Nephron progenitor cell (in vitro differentiated cells): ENCODE data around the gene C6orf62.
"Not testable (repeated sequence)": the region's sequence is repeated elsewhere in the genome, so short reads cannot be mapped to it uniquely, and the experiment has no call there.

Experiments
- DNase-seq: peaks from one replicate; pipeline ENCODE4 v3.0.0; 2021
- H3K27ac Mint-ChIP-seq: 2 replicates; pipeline ENCODE4 v1.8.0; 2021; ENCODE audit warnings: mild to moderate bottlenecking, moderate library complexity, mixed read lengths
- H3K27me3 Mint-ChIP-seq: 2 replicates; pipeline ENCODE4 v1.8.0; 2021; ENCODE audit warnings: mild to moderate bottlenecking, low read depth, mixed read lengths; ENCODE audit not compliant: poor library complexity
- H3K36me3 Mint-ChIP-seq: 2 replicates; pipeline ENCODE4 v1.8.0; 2021; ENCODE audit warnings: low read depth, mixed read lengths
- H3K4me1 Mint-ChIP-seq: 2 replicates; pipeline ENCODE4 v1.8.0; 2021; ENCODE audit warnings: mixed read lengths
- H3K4me3 Mint-ChIP-seq: 2 replicates; pipeline ENCODE4 v1.8.0; 2021; ENCODE audit warnings: mild to moderate bottlenecking, moderate library complexity, mixed read lengths
- H3K9me3 Mint-ChIP-seq: 2 replicates; pipeline ENCODE4 v1.8.0; 2021; ENCODE audit warnings: mild to moderate bottlenecking, moderate library complexity, mixed read lengths
- CTCF ChIP-seq: fragments of 200-600 bp; sonication (generic); IDR thresholded peaks from 2 replicates; pipeline ENCODE4 v1.5.0; 2021; ENCODE audit warnings: antibody characterized with exemption

The C6orf62 gene

GRCh38 chr6:24666641-24667377 lies 52.1 kb downstream of the C6orf62 start, which contains the start of the genes ACOT13 and TDP2:
TSS of gene ACOT13 (plus strand) at chr6:24667077. CDS start at chr6:24667264, 187 bp downstream.
TSS of gene TDP2 (minus strand) at chr6:24666899. CDS start at chr6:24666862, 37 bp downstream.
- peak; percentile 95 for DNase-seq
- Mint-ChIP-seq H3K27ac (peak within 1 kb of the TSS; percentile 98), H3K4me1 (peaks cover 52% of the 10 kb centered on the region), H3K9me3 (peaks cover 46% of the 10 kb centered on the region), H3K36me3 (peaks cover 74% of the 10 kb centered on the region), H3K27me3 (no peaks in the 10 kb centered on the region), H3K4me3 (peak within 1 kb of the TSS; percentile 96)
- peak; percentile 55 for TF ChIP-seq CTCF

- H3K27ac Mint-ChIP-seq: peak overlapping the region; percentile 98
- TF ChIP-seq CTCF: no peak
- H3K36me3 Mint-ChIP-seq: peaks cover 74% of the 10 kb centered on the region
- no peaks in the 10 kb centered on the region for H3K27me3 Mint-ChIP-seq
- peak overlapping the region; percentile 96 for H3K4me3 Mint-ChIP-seq
- DNase-seq: peak; percentile 58
- H3K4me1 Mint-ChIP-seq: peaks cover 55% of the 10 kb centered on the region
- H3K9me3 Mint-ChIP-seq: peaks cover 40% of the 10 kb centered on the region
Observed at GRCh38 chr6:24666097-24666640, 52.8 kb downstream of the C6orf62 start.

- peaks cover 21% of the 10 kb centered on the region for H3K9me3 Mint-ChIP-seq
- no peak overlapping the region for H3K27ac Mint-ChIP-seq
- peaks cover 62% of the 10 kb centered on the region for H3K36me3 Mint-ChIP-seq
Observed at GRCh38 chr6:24664046-24664987, 54.6 kb downstream of the C6orf62 start.

GRCh38 chr6:24663189-24663588 lies 55.8 kb downstream of the C6orf62 start:
- Mint-ChIP-seq H3K4me3 (no peak overlapping the region), H3K27me3 (no peaks in the 10 kb centered on the region), H3K27ac (no peak overlapping the region), H3K9me3 (peaks cover 10% of the 10 kb centered on the region), H3K36me3 (peaks cover 62% of the 10 kb centered on the region), H3K4me1 (peaks cover 55% of the 10 kb centered on the region)
- no peak for DNase-seq
- TF ChIP-seq CTCF: no peak

More at GRCh38 chr6:24664046-24664987, 54.6 kb downstream of the C6orf62 start:
- no peak for DNase-seq
- H3K27me3 Mint-ChIP-seq: no peaks in the 10 kb centered on the region
- peak overlapping the region; percentile 96 for H3K4me3 Mint-ChIP-seq
- H3K4me1 Mint-ChIP-seq: peaks cover 55% of the 10 kb centered on the region
- TF ChIP-seq CTCF: no peak

GRCh38 chr6:24662236-24662635 lies 56.7 kb downstream of the C6orf62 start:
- H3K4me1 Mint-ChIP-seq: peaks cover 51% of the 10 kb centered on the region
- H3K4me3 Mint-ChIP-seq: no peak overlapping the region
- H3K27ac Mint-ChIP-seq: no peak overlapping the region
- H3K36me3 Mint-ChIP-seq: peaks cover 66% of the 10 kb centered on the region
- peaks cover 3% of the 10 kb centered on the region for H3K9me3 Mint-ChIP-seq
- no peaks in the 10 kb centered on the region for H3K27me3 Mint-ChIP-seq
- DNase-seq: no peak
- no peak for TF ChIP-seq CTCF

GRCh38 chr6:24661759-24662158 lies 57.2 kb downstream of the C6orf62 start:
- H3K4me3 Mint-ChIP-seq: not testable (repeated sequence)

More at GRCh38 chr6:24661759-24662158, 57.2 kb downstream of the C6orf62 start:
- peaks cover 47% of the 10 kb centered on the region for H3K4me1 Mint-ChIP-seq
- peaks cover 68% of the 10 kb centered on the region for H3K36me3 Mint-ChIP-seq
- DNase-seq, H3K27ac Mint-ChIP-seq, H3K27me3 Mint-ChIP-seq, H3K9me3 Mint-ChIP-seq: not testable (repeated sequence)
